AG08396 (cell line): ENCODE data around the gene ETFBKMT.
"Not testable (repeated sequence)": the region's sequence is repeated elsewhere in the genome, so short reads cannot be mapped to it uniquely, and the experiment has no call there.

ENCODE experiments used
- DNase-seq: peaks from one replicate; pipeline ENCODE4 v3.0.0; 2012; ENCODE audit warnings: low spot score, mixed read lengths

The ETFBKMT gene

DNA sequence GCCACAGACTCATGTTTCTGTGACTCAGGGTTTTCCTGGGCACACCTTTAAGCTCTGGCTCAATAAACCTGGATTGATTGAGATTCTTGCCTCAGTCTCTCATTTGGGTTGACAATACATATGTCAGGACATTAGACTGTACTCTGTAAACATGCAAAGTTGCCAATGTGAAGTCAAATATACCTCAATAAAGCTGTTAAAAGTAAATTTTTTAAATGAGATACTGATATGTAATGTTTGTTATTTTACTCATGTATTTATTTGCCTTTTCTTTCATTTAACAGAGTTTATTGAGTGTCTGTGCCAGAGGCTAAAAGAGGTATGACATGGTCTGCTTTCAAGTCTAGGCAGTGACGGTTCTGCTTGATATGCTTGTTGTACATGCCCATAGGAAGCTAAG lies 3.7 kb upstream of the ETFBKMT start:
- DNase-seq, result no peak

DNA sequence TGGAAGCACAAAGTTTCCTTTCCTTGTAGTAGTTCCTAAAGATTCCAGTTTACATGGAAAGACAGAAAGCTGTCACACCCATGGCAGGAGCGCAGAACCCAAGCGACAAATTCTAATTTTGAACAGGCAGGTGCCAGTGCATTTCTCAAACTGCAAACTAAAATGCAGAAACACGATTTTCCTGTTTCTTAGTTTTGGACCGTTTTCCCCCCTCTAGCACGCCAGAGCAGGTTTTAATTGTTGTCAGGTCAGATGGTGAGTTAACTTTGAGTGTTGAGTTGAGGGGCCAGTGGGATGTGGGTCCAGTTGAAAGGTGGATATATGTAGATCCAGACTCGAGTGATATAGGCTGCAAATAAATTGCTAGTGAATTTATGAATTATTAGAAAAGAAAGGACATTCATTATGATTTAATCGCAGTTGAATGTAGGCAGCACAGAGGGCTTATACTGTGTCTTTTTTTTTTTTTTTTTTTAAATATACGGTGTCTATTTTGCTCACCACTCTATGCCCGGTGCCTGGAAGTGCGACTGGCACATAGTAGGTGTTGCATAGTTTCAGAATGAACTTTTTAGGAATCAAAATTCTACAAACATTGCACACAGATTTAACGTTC lies 909 bp upstream of the ETFBKMT start:
- DNase-seq, result no peak

GRCh38 chr12:31662176-31662849 lies 2.8 kb downstream of the ETFBKMT start:
- DNase-seq, result no peak

GRCh38 chr12:31663576-31663975 lies 4.1 kb downstream of the ETFBKMT start:
- DNase-seq, result no peak

- DNase-seq, result no peak
These were observed 4.5 kb downstream of the ETFBKMT start for GRCh38 chr12:31664038-31664437.

GRCh38 chr12:31669020-31669419 lies 9.5 kb downstream of the ETFBKMT start:
- DNase-seq, result no peak

DNA sequence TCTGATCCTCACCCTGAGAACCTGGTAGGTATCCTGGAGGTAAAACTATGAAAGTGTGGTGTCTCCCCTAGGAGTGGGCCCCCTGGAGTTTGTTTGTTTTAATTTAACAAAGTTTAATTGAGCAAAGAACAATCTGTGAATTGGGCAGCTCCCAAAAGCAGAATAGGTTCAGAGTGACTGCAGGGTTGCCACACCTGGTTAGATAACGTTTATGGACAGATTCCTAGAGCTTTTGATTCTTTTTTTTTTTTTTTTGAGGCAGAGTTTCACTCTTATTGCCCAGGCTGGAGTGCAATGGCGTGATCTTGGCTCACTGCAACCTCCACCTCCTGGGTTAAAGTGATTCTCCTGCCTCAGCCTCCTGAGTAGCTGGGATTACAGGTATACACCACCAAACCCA lies 10.1 kb downstream of the ETFBKMT start:
- DNase-seq, result not testable (repeated sequence)

- DNase-seq, result no peak
These were observed 13.0 kb downstream of the ETFBKMT start for GRCh38 chr12:31672521-31672920.

GRCh38 chr12:31682136-31682962 lies 22.9 kb downstream of the ETFBKMT start:
- DNase-seq, result peak; percentile 56

GRCh38 chr12:31685801-31686200 lies 26.3 kb downstream of the ETFBKMT start:
- DNase-seq, result no peak

GRCh38 chr12:31687101-31687527 lies 27.6 kb downstream of the ETFBKMT start:
- DNase-seq, result no peak

DNA sequence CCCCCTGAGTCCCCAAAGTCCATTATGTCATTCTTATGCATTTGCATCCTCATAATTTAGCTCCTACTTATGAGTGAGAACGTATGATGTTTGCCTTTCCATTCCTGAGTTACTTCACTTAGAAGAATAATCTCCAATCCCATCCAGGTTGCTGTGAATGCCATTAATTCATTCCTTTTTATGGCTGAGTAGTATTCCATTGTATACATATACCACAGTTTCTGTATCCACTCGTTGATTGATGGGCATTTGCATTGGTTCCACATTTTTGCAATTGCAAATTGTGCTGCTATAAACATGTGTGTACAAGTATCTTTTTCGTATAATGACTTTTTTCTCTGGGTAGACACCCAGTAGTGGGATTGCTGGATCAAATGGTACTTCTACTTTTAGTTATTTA lies 30.4 kb downstream of the ETFBKMT start:
- not testable (repeated sequence) for DNase-seq

- DNase-seq, result peak; percentile 5
These were observed 42.6 kb downstream of the ETFBKMT start for GRCh38 chr12:31702047-31702446.

DNA sequence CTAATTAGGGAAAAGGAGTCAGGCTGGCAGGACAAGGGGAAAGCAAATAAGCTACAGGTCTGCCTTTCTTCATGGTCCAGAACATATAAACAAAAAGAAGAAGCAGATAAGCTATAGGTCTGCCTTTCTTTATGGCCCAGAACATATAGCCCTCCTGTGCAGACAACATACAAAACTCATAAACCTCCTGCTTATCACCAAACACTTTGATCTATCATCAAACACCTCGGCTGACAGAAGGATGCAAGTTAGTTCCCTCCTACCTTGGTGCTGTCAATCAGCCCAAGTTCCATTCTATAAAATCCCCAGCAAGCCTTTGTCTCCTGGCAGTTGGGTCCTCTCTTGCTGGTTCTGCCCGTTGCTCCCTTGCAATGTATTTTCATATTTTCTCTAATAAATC lies 46.1 kb downstream of the ETFBKMT start:
- no peak for DNase-seq

- not testable (repeated sequence) for DNase-seq
These were observed 48.6 kb downstream of the ETFBKMT start for GRCh38 chr12:31708118-31708517.

DNA sequence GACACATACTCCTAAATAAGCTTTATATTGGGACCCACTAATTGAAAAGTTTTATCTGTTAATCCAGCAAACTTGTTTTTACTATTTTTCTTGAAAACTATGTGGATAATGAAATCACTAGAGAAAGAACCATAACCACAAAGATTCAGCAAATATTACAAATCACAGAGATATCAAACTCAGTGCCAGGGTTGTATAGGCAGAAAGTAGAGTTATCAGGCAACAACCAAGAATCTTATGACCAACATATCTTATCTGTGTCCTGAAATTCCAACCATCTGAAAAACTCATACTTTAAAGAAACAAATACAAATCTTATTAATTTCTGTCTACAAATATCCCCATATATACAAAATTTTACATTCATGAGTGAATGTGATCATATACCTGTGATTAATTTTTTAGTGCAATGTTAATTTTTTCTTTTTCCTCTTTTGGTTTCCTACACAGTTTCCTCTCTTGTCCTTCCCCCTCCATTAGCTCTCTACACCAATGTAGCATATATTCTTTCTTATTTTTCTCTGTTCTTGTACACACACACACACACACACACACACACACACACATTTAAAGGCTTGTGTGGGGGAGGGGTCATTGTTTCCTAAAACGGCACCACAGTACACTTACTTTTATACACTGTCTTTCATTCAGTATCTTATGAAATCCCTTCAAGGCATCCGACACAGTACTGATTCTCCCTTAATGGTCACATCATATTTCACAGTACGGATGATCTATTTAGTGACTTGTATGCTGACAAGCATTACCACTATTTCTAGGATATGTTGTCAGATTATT lies 50.7 kb downstream of the ETFBKMT start:
- DNase-seq, result no peak

- no peak for DNase-seq
These were observed 53.4 kb downstream of the ETFBKMT start for GRCh38 chr12:31712877-31713276.

DNA sequence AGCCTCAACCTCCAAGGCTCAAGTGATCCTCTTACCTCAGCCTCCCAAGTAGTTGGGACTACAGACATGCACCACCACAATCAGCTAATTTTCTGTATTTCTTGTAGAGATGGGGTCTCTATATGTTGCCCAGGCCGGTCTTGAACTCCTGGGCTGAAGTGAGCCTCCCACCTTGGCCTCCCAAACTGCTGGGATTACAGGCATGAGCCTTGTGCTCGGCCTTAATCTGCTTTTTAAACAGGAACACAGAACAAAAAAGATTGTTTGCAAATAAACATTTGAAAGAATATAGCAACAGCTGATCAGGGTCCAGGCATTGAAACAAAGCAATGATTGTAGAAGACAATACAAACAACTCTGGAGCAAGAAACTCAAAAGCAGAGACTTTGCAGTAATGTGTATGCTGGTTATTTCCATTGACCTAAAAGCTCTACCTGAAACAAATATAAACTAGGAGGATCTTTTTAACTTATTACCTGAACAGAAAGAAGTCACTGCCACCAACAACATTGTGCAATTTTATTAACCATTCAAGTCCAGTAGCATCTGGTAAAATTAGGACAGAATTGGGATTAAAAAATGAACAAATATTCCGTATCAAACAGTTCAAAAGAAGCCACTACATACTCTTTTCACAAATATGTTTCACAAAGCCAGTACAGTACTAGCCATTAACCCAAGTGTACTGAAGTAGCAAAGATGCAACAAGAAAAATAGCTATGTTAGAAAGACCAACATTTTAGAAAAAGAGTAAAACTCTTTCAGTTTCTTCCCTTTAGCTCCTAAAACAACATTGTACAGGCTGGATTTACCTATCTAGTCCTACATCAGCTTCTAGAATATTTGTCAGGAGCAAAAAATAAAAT lies 55.2 kb downstream of the ETFBKMT start:
- no peak for DNase-seq

GRCh38 chr12:31715283-31715825 lies 55.9 kb downstream of the ETFBKMT start:
- no peak for DNase-seq

DNA sequence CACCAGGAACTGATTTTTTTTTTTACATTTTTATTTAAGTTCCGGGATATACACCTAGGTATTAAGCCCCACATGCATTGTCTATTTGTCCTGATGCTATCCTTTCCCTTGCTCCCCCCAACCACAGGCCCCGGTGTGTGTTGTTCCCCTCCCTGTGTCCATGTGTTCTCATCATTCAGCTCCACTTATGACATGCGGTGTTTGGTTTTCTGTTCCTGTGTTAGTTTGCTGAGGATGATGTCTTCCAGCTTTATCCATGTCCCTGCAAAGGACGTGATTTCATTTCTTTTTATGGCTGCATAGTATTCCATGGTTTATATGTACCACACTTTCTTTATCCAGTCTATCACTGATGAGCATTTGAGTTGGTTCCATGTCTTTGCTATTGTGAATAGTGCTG lies 57.5 kb downstream of the ETFBKMT start:
- not testable (repeated sequence) for DNase-seq
